CD4-positive, alpha-beta T cell treated with Interleukin-17A for 4 hours (primary cell): ENCODE data around the gene GPC1.
"Not testable (repeated sequence)": the region's sequence is repeated elsewhere in the genome, so short reads cannot be mapped to it uniquely, and the experiment has no call there.

ENCODE experiments used
- DNase-seq: peaks from one replicate; pipeline ENCODE4 v3.0.0-alpha.2; 2020; ENCODE audit warnings: mixed read lengths

The GPC1 gene, protein sequence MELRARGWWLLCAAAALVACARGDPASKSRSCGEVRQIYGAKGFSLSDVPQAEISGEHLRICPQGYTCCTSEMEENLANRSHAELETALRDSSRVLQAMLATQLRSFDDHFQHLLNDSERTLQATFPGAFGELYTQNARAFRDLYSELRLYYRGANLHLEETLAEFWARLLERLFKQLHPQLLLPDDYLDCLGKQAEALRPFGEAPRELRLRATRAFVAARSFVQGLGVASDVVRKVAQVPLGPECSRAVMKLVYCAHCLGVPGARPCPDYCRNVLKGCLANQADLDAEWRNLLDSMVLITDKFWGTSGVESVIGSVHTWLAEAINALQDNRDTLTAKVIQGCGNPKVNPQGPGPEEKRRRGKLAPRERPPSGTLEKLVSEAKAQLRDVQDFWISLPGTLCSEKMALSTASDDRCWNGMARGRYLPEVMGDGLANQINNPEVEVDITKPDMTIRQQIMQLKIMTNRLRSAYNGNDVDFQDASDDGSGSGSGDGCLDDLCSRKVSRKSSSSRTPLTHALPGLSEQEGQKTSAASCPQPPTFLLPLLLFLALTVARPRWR

DNA sequence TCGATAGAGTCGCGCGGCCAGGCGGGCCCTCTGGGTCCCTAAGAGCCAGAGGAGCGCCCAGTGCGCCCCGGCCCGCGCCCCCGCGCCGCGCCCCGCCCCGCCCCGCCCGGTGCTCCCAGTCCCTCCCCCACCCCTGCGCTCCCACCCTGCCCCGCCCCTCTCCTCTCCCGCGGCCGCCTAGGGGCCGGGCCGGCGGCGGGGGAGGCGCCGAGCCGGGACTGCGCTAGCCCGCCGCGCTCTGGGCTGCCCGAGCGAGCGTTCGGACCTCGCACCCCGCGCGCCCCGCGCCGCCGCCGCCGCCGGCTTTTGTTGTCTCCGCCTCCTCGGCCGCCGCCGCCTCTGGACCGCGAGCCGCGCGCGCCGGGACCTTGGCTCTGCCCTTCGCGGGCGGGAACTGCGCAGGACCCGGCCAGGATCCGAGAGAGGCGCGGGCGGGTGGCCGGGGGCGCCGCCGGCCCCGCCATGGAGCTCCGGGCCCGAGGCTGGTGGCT is at the start of gene GPC1:
Gene GPC1 (plus strand): TSS at position 207 of the 491 bp plus-strand sequence. CDS start 256 bp downstream, at position 463.
- DNase-seq, result no peak

DNA sequence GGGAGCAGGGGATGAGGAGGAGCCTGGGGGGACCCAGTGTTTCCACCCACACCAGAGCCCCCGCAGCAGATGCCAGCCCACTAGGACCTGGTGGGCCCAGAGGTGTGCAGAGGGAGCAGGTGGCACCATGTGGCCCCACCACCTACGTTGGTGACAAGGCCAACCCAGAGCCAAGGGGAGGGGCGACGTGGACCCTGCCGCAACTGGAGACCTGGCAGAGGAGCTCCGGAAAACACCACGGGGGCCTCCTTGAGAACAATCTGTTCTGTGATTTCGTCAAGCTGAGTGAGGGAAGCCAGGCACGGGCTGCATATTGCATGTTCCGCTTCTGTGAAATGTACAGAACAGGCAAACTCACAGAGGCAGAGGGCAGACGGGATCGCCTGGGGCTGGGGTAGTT is 49.1 kb upstream of the GPC1 start:
- DNase-seq, result no peak

DNA sequence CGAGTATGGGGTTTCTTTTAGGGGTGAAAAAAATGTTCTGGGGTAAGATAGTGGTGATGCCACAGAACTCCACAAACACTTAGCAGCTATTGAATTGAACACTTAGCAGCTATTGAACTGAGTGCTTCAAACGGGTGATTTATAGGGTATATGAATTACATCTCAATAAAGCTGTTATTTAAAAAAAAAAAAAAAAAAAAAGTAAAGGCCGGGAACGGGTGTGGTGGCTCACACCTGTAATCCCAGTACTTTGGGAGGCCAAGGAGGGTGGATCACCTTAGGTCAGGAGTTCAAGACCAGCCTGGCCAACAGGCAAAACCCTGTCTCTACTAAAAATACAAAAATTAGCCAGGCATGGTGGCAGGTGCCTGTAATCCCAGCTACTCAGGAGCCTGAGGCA is 48.7 kb upstream of the GPC1 start:
- DNase-seq, result not testable (repeated sequence)

DNA sequence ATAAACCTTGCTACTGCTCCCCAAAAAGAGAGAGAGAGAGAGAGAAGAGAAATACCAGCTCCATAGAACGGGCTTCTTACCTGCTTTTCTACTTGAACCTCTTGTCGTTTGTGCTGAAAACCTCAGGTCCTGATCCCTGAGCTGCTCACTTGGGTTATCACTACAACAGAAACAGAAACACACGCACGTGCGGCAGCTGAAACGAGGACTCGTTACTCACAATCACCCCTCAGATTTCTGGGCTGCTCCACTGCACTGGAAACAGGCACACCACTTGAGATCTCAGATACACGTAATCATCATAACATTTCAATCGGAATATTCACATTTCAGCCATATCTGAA is 48.2 kb upstream of the GPC1 start:
- no peak for DNase-seq

DNA sequence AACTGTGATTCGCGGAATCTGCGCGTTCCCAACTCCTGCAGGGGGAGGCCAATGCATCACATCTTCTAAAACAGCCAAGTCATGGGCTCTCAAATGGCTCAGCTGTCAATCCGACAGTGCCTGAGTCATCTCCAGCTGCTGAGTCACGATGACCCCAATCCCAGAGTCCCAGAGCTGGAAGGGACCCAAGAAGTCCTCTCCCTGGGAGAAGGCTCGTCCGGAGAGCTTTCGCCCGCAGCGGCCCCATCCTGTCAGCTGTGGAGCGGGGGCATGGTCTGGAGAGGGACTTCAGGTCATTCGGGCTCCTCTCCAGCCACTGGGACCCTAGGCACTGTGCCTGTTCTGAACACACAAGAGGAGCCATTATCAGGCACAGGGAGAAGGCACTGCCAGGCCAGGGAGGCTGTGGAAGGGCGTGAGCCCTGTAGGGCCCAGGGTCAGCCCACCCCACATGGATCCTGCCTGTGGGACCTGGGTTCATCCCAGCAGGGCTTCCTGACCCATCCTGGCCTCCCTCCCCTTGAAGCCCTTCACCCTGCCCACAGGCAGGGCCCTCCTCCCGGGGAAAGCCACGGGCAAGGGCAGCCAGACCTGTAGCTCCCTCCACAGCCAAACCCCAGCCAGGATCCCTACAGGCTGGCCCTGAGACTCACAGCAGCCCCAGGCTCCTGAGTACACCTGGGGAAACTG is 47.6 kb upstream of the GPC1 start:
- no peak for DNase-seq

DNA sequence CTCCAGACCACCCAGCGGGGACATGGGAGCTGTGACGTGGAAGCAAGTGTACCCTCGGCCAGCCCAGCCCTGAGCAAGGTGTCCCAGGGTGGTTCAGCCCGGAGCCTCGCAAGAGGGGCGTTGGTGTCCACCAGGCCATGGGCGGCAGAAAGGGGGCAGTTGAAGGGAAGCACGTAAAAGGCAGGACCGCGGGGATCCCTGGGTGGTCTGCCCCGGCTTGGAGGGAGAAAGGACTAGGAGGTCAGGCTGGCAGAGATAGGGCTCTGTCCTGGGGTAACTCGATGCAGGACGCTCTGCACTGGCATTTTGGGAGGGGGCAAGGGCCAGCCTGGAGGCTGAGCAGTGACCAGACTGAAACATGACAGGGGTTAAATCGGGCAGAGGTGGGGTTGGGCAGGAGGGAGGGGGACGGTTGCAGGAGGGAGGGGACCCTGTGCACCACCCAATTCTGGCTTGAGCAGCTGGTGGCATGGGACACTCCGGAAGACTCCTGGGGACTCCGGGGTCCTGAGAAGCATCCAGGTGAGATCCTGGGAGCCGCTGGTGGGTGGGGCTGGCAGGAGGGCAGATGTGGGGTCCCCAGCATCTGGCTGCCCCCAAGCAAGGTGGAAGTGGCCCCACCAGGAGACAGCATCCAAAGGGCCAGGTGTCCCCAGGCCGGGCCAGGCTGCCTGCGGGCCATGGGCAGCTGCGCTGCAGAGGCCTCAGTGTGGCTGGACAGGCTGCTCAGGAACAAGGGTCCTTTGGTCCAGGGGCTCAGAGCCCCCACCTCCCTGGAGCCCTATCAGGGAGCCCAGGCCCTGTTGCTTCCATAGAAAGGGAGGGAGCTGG is 46.8 kb upstream of the GPC1 start:
- DNase-seq, result no peak

DNA sequence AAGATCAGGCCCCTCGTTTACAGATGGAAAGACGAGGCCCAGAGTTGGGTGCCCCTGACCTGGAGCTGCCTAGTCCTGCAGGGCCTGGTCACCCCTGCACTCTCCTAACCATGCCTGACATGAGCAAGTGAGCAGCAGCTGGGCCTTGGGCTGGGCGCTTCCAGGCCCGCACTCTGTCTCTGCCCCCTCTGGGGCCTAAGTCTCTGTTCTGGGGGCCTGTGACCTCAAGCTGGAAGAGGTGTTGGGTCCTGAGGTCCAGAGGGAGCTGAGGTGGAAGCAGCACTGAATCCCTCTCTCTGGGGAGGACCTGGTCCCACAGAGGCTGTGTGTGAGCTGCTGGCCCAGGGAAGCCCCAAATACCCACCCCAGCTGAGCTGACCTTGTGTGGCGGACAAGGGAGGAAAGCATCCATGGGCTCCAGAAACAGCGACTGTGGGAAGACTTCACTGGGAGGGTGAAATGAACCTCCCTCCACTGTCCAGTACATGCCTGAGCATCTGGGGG is 46.1 kb upstream of the GPC1 start:
- DNase-seq, result no peak

DNA sequence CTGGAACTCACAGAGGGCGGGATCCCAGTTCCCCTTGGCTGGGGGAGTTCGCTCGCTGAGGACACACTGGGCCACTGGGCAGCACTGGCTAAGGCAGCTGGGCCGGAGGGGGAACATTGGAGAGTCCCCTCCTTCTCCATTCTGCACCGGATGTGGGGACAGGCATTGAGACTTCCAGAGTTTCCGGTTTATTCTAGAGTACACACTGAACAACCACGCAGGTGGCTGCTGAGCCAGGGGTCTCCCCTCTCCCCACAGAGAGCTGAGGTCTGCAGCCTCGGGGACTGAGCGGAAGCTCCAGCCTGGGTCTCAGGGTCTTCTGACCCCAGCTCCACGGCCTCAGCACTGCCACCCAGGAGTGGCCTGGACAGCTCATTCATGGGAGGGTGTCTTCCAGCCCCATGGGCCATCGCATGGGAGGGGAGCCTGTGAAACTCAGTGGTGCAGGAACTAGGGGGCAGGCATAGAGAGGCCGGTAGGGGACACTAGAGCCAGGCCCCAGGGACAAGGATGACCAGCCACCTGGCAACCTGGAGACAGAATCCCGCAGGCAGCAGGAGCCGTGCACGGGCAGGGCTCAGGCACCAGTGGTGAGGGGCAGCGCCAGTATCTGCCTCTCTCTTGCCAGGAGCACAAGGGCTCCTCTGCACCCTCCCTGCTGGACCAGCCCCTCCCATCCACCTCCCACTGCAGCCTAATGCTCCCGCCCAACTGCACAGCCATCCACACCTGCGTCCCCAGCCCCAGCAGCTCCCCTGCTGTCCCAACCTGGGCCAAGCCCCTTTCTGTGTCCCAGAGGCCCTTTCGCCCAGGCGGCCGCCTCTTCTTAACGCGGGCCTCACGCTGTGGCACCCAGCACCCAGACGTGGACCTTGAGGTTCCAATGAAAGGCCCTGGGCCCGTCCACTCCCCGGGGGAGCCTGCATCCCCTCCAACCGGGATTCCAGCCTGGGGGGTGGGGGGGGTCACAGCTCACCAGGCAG is 45.1 kb upstream of the GPC1 start:
- no peak for DNase-seq

DNA sequence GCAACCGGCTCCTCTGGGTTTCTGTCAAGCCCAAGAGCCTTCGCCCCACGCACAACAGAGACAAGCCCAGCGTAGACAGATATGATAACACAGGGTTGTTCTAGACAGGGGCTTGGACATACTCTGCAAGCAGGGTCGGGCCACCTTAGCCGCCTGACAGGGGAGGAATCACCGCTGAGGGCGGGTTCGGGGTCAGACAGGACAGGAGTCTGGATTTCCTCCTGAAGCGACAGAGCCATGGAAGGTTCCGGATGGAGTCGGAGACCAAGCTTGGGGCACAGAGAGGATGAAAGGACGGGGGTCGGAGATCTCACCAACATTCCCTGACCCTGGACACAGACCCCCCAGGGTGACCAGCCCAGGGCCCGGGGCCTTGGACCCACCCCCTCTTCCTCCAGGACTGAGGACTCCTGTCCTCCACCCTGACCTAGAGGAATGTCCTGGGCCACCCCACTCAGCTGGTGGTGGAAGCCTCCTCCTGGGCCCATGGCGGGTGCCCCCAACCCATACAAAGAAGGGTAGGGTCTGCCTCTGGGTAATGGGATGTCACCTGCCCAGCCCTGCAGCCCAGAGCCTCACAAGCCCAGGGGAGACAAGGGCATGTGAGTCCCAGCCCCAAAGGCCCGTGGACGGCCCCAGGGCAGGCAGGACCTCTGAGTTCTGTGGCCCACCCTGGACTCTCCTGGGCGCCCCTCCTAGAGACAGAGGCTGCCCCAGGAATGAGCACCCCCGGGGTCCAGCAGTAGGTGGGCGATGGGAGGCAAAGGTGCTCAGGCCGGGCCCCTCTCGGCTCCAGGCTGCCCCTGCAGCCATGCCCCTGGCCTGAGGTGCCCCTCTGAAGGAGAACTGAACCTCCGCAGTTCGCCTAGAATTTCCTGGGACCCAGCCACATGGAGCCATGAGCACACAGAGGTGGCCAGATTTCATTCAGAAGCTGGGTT is 44.1 kb upstream of the GPC1 start:
- no peak for DNase-seq

DNA sequence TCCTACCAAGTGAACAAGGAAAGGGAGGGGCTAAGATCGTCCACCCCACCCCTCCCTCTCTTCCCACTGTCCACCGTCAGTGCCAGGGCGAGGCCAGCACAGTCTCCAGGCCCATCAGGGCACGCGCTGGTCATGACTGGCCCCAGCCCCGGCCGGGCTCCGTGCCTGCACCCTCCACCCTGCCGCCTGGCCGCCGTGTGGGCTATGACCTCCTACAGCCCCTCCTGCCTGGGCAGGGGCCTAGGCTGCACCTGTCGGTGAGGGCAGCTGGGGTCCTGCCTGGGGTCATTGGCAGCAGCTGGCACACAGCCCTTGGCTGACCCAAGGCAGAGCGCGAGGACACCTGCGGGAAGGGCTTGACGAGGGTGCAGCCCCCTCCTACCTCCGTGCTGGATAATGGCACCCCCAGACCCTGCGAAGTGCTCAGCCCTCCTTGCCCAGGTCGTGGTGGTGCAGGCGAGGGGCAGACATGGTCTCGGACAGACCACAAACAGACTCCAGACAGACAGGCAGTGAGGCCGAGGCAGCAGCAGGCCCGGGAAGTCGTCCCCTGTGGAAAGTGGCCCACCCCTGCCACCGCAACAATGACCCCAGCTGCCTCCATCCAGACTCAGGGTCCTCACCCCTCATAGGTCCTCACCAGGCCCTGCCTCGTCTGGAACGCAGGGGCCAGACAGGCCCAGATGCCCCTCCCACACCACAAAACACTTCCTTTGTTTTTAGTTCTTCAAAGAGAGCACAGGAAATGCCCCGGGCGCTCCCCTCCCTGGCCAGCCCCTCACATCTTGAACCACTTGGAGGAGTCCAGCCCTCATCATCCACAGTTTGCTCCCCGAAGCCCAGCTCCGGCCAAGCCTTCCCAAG is 43.1 kb upstream of the GPC1 start:
- DNase-seq, result no peak

DNA sequence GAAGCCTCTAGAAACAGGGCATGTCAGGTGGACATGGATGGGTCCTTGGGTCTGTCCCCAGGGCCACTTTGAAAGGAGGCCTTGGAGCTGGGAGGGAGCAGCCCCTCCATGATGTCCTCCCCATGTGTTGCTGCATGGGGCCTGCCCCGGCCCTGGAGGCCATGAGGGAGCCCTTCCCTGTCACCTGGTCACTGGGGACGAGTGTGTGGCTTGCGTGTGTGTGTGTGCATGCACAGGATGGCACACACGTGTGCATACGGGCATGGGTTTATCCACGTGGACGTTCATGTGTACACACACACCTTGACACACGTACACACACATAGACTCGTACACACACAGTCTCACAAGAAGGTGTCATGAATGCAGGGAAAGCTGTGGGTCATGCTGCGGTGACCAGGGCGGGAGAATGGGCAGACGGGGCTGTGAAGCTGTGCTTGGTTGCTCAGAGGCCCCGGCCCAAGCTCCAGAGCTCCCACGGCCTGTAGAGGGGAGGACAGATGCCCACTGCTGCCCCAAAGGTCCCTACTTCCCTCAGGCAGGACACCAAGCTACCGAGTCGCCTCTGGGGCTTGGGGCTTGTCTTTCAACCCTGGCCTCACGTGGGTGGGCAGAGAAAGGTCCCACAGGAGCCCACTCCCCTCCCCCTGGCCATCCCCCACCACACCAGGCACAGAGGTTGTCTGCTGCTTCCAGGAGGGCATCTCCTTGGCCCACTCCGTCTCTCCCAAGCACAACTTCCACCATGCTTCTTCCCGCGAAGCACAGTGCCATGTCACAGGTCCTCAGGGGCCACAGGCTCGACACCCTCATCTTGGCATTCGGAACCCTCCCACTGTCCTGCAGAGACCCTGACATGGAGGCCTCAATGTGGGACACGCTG is 42.3 kb upstream of the GPC1 start:
- DNase-seq, result no peak

DNA sequence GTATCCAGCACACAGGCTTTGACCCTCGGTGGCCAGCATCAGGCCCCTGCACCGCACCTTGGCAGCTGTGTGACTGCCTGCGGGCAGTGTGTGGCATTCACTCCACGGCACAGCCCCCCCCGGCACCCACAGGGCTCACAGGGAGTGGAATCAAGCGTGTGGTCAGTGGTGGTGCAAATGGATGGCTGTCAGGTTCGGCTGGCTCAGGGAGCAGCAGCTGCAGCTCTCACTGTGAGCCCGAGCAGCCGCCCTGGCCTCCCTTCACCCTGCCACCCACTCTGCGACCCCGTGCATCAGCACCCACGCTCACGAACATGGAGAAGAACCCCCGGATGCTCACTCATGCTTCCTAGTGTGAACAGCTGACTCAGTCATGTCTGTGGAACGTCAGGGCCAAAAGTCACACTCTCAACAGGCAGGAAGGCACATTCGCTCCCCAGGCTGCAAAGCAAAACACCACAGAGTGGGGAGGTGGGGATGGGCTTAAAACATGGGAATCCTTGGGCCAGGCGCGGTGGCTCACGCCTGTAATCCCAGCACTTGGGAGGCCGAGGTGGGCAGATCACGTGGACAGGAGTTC is 41.5 kb upstream of the GPC1 start:
- no peak for DNase-seq

DNA sequence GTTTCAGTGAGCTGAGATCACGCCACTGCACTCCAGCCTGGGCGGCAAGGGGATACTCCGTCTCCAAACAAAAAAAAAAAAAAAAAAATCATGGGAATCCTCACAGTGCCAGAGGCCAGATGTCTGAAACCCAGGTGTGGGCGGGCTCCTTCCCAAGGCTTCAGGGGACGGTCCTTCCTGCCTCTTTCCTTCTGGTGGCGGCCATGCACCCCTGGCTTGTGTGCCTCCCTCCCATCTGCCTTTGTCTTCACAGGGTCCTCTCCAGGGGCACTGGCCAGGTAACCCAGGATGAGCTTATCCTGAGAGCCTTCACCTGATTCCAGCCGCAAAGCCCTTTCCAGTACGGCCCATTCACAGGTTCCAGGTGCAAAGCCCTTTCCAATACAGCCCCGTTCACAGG is 40.9 kb upstream of the GPC1 start:
- DNase-seq, result no peak

DNA sequence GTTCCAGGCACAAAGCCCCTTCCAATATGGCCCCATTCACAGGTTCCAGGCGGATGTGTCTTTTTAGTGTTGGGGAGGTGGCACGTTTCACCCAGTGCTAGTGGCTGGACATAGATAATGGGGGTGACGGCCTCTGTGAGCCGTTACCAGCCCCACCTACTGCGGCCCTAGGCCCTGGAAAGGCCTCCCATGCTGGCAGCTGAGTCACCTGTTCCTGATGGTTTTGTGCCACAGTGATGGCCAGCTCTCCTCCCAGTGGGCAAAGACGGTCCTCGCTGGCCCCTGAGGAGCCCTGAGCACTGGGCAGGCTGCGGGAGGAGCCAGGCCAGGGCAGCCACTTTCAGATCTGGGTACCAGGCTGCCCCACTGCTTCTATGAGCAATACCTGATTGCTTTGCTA is 40.0 kb upstream of the GPC1 start:
- no peak for DNase-seq

DNA sequence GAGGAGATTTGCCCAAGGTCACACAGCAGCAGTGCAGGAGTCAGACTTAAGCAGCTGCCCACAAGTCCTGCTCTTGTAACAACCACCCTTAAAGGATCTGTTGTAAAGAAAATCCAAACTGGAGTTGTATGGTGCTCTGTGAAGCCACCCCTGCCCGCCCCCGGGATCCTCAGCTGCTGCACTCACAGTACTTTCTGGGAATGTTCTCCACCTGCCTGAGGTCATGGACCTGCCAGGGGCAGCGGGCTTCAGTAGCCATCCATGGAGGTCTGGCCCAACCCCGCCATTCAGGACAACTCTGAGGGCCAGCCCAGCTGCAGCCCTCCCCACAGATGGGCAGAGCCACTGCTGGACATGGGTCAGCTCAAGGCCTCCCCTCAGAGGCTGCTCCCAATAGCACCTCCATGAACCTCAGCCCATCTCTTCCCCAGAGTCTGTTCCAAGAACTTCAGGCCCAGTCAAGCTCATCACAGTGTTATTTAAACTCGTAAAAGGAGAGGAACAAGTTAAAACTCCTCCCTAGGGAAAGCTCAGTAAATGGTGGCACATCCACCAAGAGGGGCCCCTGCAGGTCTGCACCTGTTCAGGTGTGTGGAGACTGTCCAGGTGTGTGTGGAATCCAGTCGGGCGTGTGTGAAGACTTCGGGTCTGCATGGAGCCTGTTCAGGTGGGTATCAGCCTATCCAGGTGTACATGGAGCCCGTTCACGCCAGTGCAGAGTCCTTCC is 39.4 kb upstream of the GPC1 start:
- DNase-seq, result no peak

DNA sequence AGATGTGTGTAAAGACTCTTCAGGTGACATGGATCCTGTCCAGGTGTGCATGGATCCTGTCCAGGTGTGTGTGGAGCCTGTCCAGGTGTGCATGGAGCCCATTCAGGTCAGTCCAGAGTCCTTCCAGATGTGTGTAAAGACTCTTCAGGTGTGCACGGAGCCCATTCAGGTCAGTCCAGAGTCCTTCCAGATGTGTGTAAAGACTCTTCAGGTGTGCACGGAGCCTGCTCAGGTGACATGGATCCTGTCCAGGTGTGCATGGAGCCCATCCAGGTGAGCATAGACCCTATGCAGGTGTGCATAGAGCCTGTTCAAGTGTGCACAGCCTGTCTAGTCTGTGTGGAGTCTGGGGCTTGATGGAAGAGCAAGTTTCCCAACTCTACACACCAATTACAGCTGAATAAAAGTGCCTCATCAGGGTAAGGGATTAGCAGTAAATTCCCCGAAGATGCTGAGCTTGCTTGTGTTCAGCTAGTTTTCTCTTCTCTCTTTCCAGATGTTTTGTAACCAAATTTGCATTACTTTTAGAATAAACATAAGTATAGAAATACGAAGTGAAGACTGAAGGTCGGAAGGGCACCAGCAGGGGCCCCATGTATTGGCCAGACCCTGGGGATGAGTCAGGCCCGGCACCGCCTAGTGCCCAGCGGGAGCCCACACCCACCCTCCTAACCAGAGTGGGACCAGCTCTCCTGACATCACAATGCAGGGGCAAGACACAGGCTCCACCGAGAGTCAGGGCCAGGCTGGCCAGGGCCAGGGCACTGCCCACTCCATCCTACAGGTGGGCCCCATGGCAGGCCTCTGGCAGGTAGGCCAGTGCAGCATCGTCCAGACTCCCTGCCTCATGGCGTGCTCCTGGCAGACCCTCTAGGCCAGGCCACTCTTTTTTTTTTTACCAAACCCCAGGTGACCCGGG is 38.6 kb upstream of the GPC1 start:
- no peak for DNase-seq
